GM21515 (cell line): Measurements from ENCODE around the gene SMARCA2.

Source experiments
- ATAC-seq: cut with Tn5 transposase; IDR thresholded peaks from one replicate; pipeline ENCODE4 v1.9.1; 2021; ENCODE audit not compliant: unreplicated experiment

SMARCA2 gene

DNA sequence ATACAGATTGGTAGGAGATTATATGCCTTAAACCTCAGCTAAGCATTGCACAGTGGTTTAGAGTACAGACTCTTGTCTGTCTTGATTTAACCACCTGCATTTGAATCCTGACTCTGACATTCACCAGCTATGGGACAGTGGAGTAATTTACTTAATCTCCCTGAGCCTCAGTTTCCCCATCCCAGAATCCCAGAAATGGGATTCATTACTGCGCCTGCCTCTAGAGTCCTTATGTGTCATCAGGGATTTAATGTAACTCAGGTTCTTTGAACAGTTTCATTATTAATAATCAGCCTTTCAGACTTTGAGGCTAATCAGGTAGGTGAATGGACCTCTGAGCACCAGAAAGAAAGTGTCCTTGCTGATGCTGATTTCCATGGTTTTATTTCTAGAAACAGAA lies 149.1 kb downstream of the SMARCA2 start:
- no peak for ATAC-seq

DNA sequence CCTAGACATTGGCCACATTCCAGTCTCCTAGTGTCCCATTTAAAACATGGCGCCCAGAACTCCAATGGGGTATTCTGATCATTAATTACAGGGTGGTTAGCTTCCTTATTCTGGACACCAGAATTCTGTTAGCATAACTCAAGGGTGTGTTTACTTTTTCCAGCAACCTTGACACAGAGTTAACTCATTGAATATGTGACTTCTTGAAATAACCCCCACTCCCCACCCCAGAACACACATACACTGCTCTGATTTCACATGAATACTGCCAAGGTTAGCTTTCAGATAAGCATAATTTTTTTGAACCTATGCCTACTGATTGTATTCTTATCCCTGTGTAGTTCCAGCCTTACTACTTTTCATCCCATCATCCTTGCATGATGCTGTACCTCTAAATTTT lies 151.1 kb downstream of the SMARCA2 start:
- ATAC-seq, result no peak

DNA sequence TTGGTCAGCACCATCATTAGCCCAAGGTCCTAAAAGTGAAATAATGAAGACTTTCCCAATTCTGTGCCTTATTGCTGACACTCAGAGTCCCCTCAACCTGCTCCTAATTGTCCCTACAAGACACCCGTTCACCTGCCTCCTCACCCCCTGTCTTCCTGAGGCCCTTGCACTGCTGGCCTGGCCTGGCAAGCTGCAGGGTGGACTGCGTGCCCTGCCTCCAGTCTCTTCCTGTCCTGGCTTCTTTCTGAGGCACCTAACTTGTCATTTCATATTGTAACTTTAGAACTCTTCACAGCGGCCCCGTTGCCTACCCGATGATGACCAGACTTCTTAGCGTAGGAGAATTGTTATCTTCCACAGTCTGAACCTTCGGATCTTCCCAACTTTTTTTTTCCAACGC lies 153.9 kb downstream of the SMARCA2 start:
- no peak for ATAC-seq

DNA sequence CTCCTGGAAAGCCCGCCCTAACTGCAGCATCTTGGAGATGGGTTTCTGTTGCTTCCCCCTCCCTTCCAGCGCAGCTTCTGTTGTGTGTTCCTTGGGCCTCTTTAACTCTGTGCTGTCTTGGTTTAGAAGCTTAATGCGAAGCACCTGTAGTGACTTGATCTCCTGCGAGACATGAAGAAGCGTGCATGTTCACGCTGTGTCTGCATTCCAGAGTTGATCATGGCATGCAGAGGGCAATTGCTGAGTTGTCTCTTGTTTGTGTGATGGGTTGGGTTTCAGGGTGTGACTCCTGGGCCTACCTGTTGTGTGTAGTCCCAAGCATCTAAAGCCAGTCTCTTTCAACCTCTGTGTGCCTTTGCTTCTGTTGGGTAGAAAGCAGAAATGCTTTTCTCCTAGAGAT lies 155.6 kb downstream of the SMARCA2 start:
- ATAC-seq, result no peak

DNA sequence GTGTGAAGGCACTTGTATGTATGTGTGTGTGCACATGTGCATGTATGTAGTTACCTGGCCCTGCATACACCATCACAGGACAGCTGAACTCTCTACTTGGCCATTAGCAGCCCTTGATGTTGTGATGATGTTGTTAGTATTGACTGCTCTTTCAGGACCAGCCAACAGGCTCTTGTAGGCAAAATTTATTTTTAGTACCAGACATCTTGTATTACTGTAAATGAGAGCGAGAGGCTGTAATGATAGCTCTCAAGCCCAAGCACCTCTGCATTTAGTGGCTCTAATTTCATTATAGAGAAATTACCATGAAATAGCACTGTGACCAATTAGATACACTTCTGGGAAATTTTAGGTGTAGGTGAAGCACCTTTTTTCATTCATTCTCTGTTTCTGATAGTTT lies 158.0 kb downstream of the SMARCA2 start:
- no peak for ATAC-seq

DNA sequence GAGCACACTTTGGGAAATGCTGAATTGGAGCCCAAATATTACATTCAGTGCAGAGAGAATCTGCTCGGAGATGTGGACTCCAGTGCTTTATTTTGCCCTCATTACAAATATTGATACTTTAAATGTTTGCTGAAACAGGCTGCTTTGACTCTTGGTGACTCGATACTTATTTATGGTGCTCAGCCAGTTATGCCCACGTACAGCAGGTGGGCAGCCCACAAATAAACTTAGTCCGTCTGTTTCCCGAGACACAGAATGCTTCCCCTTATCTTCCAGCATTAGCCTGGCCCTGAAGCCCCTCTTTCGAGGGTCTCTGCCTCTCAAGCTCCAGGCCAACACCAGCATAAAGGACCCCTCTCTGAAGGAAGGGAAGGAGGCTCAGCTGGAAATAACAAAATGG lies 158.7 kb downstream of the SMARCA2 start:
- ATAC-seq, result no peak

DNA sequence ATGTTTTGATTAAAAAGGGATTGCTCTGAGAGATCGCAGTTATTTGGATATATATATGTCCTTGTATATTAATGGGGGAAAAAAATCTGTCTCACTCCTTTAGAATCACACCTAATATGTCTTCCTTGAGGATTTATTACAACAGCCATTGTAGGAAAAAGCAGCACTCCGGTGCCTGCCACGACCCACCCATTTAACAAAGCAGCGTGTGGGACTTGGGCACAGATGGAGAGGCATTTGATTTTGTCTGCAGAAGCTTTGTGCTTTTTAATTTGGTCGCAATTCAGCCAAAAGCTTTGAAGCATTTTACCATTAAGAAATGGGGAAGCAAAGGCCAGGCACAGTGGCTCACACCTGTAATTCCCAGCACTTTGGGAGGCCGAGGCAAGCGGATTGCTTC lies 159.2 kb downstream of the SMARCA2 start:
- ATAC-seq, result no peak

DNA sequence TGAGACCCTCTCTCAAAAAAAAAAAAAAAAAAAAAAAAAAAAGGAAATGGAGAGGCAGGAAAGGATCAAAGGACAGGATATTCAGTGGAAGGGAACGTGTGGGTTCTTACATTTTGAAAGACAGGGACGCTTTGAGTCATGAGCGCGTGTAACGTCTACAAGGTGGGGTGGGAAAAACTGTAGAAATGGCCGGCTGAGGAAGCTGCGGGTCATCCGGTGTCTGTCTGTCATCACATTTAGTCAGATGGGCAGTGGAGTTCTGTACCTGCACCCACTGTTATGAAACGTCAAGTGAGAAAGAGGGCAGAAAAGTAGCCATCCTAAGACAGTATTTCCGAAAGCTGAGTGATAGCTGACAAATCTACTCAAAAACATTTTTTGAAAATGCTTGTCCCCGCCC lies 159.8 kb downstream of the SMARCA2 start:
- no peak for ATAC-seq

DNA sequence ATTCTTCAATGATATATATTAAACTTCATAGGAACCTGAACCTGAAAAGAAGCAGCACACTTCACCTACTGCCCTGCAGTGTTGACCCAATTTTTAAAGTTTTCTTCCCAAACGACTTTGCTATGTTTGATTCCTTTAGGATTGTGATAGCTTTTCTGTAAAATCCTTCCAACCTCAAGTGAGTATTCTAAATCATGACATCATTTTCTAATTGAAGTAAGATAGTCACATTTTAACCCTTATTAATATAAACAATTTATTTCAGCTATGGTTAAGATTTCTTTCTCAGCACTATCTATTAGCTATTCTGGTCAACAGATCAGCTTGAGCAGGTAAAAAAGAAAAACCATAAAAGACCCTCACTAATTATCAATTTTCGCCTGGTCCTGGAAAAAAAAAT lies 162.0 kb downstream of the SMARCA2 start:
- ATAC-seq, result no peak

DNA sequence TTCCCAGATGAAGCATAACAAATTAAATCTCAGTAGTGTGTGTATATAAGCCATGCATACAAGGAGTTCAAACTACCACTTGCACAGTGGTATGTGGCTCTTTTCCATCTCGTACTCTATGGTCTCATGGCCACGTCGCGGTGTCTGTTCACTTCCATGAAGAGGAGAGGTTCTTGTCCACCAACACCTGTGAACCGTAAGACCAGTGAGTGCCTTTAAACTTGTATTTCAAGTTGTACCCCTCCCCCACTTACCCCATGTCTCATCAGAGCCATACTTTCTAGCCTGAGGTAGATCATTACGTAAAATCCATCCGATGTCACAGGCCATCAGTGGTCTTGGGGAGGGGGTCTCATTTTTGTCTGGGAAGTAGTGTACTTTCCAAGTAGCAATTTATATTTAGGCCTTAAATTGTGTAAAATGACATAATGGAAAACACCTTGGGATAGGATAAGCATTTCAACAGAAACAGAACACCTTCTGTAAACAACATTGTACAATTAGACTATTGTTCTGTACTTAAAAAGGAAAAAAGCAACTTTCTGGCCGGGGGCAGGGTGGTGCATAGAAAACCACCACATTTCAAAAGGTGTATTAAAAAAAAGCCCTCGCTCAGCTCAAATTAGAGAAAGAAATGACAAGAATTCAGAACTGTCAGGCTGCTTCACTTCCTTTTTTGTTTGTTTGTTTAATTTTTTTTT lies 163.0 kb downstream of the SMARCA2 start:
- ATAC-seq, result no peak

DNA sequence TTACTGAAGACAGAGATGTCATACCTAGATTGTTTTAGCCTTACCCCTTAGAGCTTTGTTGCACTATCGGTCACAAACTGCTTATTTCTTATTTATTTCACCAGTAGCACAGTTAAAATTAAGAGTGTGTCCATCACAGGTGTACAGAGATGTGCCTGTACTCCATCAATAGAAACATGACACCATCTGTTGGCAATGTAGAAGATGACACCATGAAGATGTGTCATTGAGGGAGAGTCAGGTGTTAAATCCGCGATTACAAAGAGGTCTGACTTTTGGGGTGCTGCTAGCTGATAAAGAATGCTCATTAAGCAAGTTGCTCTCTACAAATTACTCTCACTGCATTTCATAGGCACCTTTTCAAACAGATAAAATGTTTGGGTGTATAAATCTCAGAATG lies 164.4 kb downstream of the SMARCA2 start:
- no peak for ATAC-seq

DNA sequence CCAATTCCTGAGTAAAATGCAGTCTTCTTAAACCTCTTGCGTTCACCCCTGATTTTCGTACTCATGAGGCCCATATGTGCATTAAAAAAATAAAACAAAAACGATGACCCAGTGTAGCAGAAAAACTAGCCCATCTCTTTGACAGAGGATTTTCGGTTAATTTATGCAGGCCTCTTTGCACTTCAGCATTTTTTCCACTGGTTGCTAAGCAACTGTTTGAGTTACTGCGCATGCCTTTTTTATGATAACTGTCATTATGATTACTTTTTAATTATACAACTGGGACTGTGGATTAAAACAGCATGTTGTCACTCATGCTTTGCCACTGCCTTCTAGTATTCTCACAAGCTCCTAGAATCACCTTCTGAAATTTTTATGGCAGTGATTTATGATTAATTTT lies 165.0 kb downstream of the SMARCA2 start:
- no peak for ATAC-seq

DNA sequence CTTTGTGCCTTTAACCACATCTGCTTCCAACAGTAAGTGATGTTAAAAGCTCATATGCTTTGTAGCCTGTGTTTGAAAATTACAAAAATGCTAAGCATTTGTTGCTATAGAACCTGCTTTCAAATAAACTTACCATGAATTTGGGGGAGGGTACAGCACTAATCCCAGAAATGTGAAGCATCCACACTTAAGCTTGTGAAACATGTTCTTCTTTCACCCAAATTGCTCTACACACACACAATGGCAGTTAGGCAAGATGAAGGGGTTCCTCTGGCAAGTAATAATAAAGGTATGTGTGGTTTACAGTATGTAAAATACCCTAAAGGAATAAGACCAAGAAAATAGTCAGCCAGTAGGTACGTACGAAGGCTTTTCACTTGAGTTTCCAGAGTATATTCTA lies 165.6 kb downstream of the SMARCA2 start:
- ATAC-seq, result no peak

DNA sequence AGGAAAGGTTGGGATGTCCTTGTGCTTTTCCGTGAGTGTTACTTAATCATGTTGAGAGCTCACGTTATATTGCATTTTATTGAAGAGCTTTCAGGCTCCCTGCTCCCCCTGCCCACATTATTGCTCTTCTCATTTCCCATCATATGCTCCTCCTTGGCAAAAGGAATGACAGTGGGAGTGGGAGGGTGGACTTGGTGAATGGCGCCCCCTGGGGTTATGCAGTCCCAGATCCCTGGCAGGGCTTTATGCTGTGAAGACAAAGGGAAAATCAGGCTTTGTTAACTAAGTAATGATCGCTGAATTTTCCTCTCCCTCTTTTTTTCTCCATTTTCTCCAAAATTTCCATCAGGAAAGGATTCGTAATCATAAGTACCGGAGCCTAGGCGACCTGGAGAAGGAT lies 166.6 kb downstream of the SMARCA2 start:
- no peak for ATAC-seq

DNA sequence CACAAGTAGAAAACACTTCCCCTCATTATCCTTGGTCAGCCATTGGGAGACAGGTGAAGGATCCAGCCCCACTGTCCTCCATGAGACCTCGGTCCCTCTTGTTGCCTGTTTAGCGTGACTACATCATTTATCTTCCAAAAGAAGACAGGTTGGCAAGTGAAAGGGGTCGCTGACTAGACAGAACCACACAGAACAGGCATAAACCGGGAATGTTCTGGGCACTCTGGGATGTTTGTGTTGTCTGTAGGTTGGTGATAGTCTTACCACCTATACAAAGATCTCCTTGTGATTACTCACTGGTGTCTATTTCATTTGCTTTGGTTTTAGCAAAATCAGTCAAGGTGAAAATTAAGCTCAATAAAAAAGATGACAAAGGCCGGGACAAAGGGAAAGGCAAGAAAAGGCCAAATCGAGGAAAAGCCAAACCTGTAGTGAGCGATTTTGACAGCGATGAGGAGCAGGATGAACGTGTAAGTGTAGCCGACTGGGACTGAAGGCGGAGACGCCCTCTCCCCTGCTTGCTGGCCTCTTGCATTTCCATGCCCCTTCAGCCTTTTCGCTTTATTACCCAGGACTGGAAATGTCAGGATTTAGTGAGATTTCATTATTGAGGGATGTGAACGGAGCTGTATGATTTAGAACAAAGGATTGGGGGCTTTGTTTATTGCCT lies 175.9 kb downstream of the SMARCA2 start:
- ATAC-seq, result no peak

DNA sequence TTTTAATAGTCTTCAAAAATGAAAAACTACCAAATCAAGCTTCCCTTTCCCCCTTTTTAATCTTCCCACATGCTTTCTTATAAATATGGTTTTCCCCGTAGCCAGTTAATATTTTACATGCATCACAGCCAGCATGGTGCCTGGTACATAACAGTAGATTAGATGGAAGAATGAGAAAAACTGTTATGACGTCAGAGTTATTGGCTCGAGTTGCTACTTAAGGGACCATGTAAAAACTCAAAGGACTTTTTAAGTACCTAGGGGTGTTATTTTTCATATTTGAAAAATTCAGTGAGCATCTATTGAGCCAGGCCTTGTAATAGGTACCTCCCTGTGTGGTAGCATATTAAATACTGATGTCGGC lies 176.4 kb downstream of the SMARCA2 start:
- ATAC-seq, result no peak

DNA sequence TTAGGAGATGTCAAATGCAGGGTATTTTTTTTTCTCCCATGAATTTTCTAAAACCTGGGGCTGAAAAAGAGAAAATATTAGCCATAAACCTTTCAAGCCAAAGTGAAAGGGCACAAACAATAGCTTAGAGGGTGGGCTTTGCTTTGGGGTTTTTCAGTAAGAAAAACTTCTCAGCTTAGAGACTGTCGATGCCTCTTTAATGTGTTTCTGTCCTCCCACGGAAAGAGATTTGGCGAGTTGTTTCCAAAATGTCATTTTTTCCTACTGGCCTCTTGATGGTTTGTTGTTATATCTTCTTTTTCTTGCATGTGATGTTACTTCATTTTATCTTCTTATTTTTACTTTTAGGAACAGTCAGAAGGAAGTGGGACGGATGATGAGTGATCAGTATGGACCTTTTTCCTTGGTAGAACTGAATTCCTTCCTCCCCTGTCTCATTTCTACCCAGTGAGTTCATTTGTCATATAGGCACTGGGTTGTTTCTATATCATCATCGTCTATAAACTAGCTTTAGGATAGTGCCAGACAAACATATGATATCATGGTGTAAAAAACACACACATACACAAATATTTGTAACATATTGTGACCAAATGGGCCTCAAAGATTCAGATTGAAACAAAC lies 177.3 kb downstream of the SMARCA2 start:
- ATAC-seq, result no peak

DNA sequence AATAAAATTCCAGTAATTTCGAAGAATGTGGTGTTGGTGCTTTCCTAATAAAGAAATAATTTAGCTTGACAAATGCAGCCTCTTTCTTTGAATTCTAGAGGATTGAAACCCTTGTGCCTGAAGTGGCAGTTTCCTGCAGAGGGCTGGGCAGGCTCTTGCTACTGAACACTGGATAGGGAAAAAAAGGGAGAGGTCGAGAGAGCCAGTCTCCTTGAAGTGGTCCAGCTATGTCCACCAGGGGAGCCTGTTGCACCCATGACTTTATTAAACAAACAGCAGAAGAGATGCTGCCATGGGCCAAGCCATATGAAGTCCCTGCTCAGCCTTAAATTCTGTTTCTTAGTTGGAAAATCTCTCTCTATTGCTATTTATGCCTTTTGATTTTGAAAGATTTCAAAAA lies 178.4 kb downstream of the SMARCA2 start:
- ATAC-seq, result no peak

DNA sequence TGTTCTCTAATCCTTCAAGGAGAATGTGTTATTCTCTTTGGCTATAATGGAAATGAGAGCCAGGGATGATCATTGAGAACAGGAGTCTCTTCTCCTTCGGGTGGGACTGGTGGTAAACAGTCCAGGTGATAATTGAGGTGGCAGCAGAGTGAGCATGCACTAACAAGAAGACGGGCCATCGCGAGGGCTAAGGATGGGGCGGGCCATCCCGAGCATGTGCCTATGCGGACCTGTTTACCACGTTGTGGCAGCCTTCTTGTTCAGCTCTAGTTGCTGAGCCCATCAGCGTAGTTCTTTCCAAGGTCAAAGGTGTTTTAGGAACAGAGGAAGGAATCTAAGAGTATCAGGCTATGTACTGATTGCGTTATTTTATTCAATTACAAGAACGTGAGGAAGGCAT lies 180.1 kb downstream of the SMARCA2 start:
- no peak for ATAC-seq

DNA sequence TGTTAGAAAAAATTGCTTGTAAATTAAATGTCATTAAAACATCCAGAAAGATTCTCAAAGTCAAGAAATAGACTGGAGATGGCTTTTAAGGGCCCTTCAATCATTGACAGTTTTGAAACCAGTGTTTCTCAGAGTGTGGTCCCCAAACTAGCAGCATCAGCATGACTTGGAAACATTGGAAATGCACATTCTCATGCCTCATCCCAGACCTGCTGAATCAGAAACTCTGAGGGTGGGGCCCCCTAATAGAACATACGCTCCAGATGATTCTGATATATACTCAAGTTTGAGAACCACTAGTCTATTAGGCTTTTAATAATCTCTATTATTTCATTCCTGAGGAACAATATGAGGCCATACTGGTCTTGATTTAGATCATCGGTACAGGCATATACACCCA lies 181.6 kb downstream of the SMARCA2 start:
- ATAC-seq, result no peak

DNA sequence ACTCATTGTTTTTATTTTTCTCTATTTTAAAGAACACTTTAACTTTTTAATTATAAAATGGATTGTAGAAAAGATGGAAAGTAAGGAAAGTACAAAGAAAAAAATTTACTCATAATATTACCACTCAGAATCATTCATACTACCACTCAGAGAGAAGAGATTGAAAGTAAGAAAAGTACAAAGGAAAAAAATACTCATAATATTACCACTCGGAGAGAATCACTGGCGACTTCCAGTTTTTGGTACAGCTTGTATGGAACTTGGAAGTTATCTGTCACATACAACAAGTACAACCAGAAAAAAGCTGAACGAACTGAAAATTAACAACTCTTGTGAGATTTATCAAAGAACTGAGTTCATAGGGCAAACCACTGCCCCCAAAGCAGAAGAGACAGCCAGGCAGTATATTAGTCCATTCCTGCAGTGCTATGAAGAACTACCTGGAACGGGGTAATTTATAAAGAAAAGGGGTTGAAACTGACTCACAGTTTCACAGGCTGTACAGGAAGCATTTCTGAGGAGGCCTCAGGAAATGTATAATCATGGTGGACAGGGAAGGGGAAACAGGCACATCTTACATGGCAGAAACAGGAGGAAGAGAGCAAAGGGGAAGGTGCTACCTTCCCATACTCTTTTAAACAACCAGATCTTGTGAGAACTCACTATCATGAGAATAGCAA lies 183.9 kb downstream of the SMARCA2 start:
- no peak for ATAC-seq
